ENCODE measurements around the gene CAPZB. TPM values are rescaled to one million over a fixed set of nuclear protein-coding genes. Genes with fewer than 3 reads are reported as not detected.

CAPZB gene
- total RNA-seq, 1 donor from 2014 or later = 93.6 TPM

DNA sequence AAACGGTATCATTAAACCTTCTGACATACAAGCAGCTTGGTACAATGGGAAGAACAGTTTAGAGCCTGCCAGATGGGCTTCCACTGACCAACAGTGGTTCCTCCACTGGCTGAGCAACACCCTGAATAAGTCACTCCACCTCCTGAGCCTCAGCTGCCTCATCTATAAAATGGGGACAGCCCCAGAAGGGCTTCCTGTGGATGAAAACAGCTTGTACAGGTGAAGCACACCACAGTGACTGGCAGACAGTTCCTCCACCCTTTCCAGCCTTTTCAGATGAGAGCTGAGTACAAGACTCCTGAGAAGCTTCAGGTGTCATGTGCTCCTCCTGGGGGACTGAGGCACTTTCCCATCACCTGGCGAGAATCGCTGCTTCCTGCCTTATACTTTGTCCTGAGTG is 2.1 kb downstream of the CAPZB start:
- Histone ChIP-seq H3K36me3 (ENCODE audit: control insufficient read depth, insufficient read depth, low read length) (peaks cover 2% of the 10 kb centered on the region), H3K4me3 (ENCODE audit: low read depth, low read length) (peak overlapping the region; percentile 3), H3K27me3 (ENCODE audit: control insufficient read depth, insufficient read depth, low read length) (no peaks in the 10 kb centered on the region)
- no peak for DNase-seq (ENCODE audit: low read depth)
- TF ChIP-seq, protein P1, sequence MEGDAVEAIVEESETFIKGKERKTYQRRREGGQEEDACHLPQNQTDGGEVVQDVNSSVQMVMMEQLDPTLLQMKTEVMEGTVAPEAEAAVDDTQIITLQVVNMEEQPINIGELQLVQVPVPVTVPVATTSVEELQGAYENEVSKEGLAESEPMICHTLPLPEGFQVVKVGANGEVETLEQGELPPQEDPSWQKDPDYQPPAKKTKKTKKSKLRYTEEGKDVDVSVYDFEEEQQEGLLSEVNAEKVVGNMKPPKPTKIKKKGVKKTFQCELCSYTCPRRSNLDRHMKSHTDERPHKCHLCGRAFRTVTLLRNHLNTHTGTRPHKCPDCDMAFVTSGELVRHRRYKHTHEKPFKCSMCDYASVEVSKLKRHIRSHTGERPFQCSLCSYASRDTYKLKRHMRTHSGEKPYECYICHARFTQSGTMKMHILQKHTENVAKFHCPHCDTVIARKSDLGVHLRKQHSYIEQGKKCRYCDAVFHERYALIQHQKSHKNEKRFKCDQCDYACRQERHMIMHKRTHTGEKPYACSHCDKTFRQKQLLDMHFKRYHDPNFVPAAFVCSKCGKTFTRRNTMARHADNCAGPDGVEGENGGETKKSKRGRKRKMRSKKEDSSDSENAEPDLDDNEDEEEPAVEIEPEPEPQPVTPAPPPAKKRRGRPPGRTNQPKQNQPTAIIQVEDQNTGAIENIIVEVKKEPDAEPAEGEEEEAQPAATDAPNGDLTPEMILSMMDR (IDR thresholded peaks at IDR 0.05; ENCODE audit: insufficient read depth, low read length, poor library complexity, severe bottlenecking) = no peak

DNA sequence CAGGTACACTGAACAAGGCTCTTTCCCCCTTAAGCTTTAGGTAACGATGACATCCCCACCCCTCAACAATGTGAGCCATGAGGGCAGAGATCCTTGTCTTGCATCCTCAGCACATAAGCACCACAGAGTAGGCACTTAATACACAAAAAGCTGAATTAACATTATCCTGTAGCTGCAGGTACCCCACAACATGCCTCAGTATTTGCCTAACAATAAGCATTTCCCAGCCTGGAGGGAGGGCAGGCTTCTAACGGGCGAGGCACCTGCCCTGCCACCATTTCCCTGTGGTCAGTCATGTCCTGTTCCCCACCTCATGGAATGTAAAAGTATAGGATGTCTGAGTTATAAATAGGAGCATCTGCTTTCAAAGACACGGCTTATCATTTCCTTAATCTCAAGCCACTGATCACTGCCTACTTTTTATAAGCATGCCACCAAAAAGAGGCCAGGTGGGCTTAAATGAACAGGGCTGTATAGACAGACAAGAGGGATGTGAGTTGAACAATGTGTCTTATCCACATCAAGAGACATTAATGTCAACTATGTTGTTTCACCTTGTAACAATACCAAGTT is 3.4 kb downstream of the CAPZB start:
- TF ChIP-seq, protein P1 (IDR thresholded peaks at IDR 0.05; ENCODE audit: insufficient read depth, low read length, poor library complexity, severe bottlenecking) = no peak
- H3K36me3 ChIP-seq (ENCODE audit: control insufficient read depth, insufficient read depth, low read length) = peaks cover 2% of the 10 kb centered on the region
- no peak overlapping the region for H3K4me3 ChIP-seq (ENCODE audit: low read depth, low read length)
- H3K27me3 ChIP-seq (ENCODE audit: control insufficient read depth, insufficient read depth, low read length) = no peaks in the 10 kb centered on the region
- no peak for DNase-seq (ENCODE audit: low read depth)

DNA sequence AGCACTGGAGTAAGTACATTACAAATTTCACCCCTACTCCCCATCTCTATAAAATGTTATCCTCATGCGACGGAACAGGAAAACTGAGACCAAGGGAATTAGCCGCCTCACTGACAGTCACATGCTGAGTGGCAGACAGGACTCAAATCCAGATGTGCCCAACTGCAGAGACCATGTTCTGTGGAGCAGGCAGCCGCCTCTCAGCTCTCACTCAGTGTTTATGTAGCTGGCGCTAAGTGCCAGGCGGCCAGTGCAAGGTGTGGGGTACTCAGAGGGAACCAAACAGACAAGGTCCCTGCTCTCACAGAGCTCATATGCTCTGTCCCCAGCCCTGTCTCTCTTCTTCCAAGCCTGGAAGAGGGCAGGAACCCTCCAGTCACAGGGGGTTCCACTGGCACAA is 5.1 kb downstream of the CAPZB start:
- DNase-seq (ENCODE audit: low read depth) = no peak
- TF ChIP-seq, protein P1 (IDR thresholded peaks at IDR 0.05; ENCODE audit: insufficient read depth, low read length, poor library complexity, severe bottlenecking) = no peak
- H3K4me3 ChIP-seq (ENCODE audit: low read depth, low read length) = no peak overlapping the region
- peaks cover 2% of the 10 kb centered on the region for H3K36me3 ChIP-seq (ENCODE audit: control insufficient read depth, insufficient read depth, low read length)
- no peaks in the 10 kb centered on the region for H3K27me3 ChIP-seq (ENCODE audit: control insufficient read depth, insufficient read depth, low read length)

DNA sequence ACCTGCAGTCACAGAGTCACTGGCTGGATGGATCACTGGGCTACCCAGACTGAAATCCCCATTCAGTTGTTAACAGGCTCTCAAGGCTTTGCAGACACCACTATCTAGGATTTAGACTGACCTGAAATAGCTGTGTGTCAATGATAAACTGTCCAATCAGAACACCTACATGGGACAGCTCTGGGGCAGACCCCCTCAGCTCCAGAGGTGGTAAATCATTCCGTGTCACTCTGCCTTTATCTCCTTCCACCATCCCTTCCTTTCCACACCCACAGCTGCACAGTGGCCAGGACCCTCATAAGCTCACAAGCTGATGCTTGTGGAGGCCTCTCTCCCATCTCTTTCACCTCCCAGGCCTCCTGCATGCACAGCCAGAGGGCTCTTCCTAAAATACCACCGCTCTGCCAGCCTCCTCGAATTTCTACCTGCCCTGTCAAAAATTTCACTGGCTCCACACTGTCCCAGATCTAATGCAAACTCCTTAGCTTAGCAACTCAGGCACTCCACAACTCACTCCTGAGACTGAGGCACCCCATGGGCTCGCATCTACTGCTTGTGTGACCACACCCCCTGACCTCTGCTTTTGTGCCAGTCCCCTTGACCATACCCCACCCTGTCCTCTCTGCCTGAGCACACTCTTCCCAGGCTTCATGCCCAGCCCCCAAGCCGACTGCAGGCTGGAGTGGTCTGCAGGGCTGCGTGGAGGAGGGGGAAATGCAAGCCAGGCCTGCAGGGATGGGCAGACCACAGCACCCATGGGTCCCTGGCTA is 5.8 kb downstream of the CAPZB start:
- no peak for DNase-seq (ENCODE audit: low read depth)
- H3K27me3 ChIP-seq (ENCODE audit: control insufficient read depth, insufficient read depth, low read length) = no peaks in the 10 kb centered on the region
- peaks cover 2% of the 10 kb centered on the region for H3K36me3 ChIP-seq (ENCODE audit: control insufficient read depth, insufficient read depth, low read length)
- TF ChIP-seq, protein P1 (IDR thresholded peaks at IDR 0.05; ENCODE audit: insufficient read depth, low read length, poor library complexity, severe bottlenecking) = no peak
- H3K4me3 ChIP-seq (ENCODE audit: low read depth, low read length) = no peak overlapping the region

DNA sequence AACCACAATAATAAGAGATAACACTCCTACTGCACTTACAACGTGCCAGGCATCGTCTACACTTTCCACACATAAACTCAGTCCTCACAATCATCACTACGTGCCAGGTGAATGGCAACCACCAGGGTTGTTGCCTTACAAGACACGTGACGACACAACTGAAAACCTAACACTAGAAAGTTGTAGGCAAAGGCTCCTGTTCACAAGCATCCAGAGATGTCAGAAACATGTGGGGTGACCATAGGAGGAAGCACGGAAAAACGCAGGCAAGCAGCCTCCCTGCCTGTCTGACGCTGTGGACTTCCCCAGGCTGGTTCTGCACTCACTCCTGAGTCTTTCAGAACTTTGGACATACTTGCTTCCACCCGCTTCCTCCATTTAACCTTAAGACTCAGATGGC is 7.0 kb downstream of the CAPZB start:
- Histone ChIP-seq H3K27me3 (ENCODE audit: control insufficient read depth, insufficient read depth, low read length) (no peaks in the 10 kb centered on the region), H3K4me3 (ENCODE audit: low read depth, low read length) (no peak overlapping the region), H3K36me3 (ENCODE audit: control insufficient read depth, insufficient read depth, low read length) (peaks cover under 1% of the 10 kb centered on the region)
- TF ChIP-seq, protein P1 (IDR thresholded peaks at IDR 0.05; ENCODE audit: insufficient read depth, low read length, poor library complexity, severe bottlenecking) = no peak
- DNase-seq (ENCODE audit: low read depth) = no peak
